ENCODE data around the gene NUDT3.

NUDT3 gene

GRCh38 chr6:34239500-34239825, 153.0 kb downstream of the NUDT3 start:
- in situ Hi-C loops (cut with HindIII; ENCODE audit: low sequenced_read_pairs), result no loop called here
- DNase-seq (ENCODE audit: low read depth, low spot score), result no peak
- H3K4me3 ChIP-seq (ENCODE audit: low read depth, low read length), result no peak overlapping the region
- TF ChIP-seq CTCF (IDR thresholded peaks at IDR 0.05; ENCODE audit: low read depth, low read length), result no peak

- DNase-seq (ENCODE audit: low read depth, low spot score), result peak; percentile 18
- in situ Hi-C loops (cut with HindIII; ENCODE audit: low sequenced_read_pairs), result no loop called here
- H3K4me3 ChIP-seq (ENCODE audit: low read depth, low read length), result peak overlapping the region; percentile 68
- TF ChIP-seq CTCF (IDR thresholded peaks at IDR 0.05; ENCODE audit: low read depth, low read length), result no peak
Observed at GRCh38 chr6:34238585-34239499, 153.6 kb downstream of the NUDT3 start.

- in situ Hi-C loops (cut with HindIII; ENCODE audit: low sequenced_read_pairs), result no loop called here
- DNase-seq (ENCODE audit: low read depth, low spot score), result peak; percentile 22
- H3K4me3 ChIP-seq (ENCODE audit: low read depth, low read length), result peak overlapping the region; percentile 68
- TF ChIP-seq CTCF (IDR thresholded peaks at IDR 0.05; ENCODE audit: low read depth, low read length), result peak; percentile 31
Observed at GRCh38 chr6:34237722-34238584, 154.5 kb downstream of the NUDT3 start.

- no peak for DNase-seq (ENCODE audit: low read depth, low spot score)
- peak overlapping the region; percentile 68 for H3K4me3 ChIP-seq (ENCODE audit: low read depth, low read length)
- in situ Hi-C loops (cut with HindIII; ENCODE audit: low sequenced_read_pairs), result no loop called here
- TF ChIP-seq CTCF (IDR thresholded peaks at IDR 0.05; ENCODE audit: low read depth, low read length), result no peak
Observed at GRCh38 chr6:34237316-34237721, 155.2 kb downstream of the NUDT3 start.

- peak within 1 kb of the TSS; percentile 68 for H3K4me3 ChIP-seq (ENCODE audit: low read depth, low read length)
- in situ Hi-C loops (cut with HindIII; ENCODE audit: low sequenced_read_pairs), result no loop called here
- no peak for TF ChIP-seq CTCF (IDR thresholded peaks at IDR 0.05; ENCODE audit: low read depth, low read length)
Observed at GRCh38 chr6:34236443-34237315, 155.8 kb downstream of the NUDT3 start, which contains the start of gene HMGA1. TSS of gene HMGA1 (plus strand) at chr6:34236873. CDS start at chr6:34240781, 3,908 bp downstream.

GRCh38 chr6:34236131-34236442, 156.4 kb downstream of the NUDT3 start:
- in situ Hi-C loops (cut with HindIII; ENCODE audit: low sequenced_read_pairs), result no loop called here
- no peak for DNase-seq (ENCODE audit: low read depth, low spot score)
- H3K4me3 ChIP-seq (ENCODE audit: low read depth, low read length), result peak overlapping the region; percentile 62
- TF ChIP-seq CTCF (IDR thresholded peaks at IDR 0.05; ENCODE audit: low read depth, low read length), result no peak

More at GRCh38 chr6:34236443-34237315, 155.8 kb downstream of the NUDT3 start, which contains the start of gene HMGA1:
- DNase-seq (ENCODE audit: low read depth, low spot score), result peak; percentile 89

Measured in astrocyte of the spinal cord (primary cell).